Measurements from ENCODE around the gene ZC4H2.

DNA sequence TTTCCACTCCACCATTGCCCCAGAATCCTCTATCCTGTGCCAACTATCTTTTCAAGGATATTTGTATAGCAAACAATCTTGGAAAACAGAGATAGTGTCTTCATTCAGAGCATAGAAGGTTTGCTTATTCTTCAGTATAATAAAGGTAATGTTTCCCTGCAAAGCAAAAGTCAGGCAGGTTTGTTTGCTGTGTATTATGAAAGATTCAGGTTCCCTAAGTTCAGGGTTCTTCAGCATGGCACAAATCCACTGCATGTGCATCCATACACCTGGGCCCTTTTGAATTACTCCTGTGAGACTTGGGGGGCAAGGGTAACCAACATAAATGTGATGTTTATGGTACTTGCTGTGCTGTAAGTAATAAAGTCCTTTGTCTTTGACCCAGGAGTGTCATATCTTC lies 33.2 kb upstream of the ZC4H2 start:
- TF ChIP-seq POLR2A (IDR thresholded peaks at IDR 0.05) (no peak), EP300 (IDR thresholded peaks at IDR 0.05) (no peak)
- TF ChIP-seq, protein P1, sequence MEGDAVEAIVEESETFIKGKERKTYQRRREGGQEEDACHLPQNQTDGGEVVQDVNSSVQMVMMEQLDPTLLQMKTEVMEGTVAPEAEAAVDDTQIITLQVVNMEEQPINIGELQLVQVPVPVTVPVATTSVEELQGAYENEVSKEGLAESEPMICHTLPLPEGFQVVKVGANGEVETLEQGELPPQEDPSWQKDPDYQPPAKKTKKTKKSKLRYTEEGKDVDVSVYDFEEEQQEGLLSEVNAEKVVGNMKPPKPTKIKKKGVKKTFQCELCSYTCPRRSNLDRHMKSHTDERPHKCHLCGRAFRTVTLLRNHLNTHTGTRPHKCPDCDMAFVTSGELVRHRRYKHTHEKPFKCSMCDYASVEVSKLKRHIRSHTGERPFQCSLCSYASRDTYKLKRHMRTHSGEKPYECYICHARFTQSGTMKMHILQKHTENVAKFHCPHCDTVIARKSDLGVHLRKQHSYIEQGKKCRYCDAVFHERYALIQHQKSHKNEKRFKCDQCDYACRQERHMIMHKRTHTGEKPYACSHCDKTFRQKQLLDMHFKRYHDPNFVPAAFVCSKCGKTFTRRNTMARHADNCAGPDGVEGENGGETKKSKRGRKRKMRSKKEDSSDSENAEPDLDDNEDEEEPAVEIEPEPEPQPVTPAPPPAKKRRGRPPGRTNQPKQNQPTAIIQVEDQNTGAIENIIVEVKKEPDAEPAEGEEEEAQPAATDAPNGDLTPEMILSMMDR (IDR thresholded peaks at IDR 0.05), result no peak
